GM21737 (cell line): Measurements from ENCODE around the gene DYNLL2.
"Not testable (repeated sequence)": the region's sequence is repeated elsewhere in the genome, so short reads cannot be mapped to it uniquely, and the experiment has no call there.

ENCODE experiments used
- ATAC-seq: cut with Tn5 transposase; IDR thresholded peaks from one replicate; pipeline ENCODE4 v1.9.1; 2021; ENCODE audit warnings: mild to moderate bottlenecking, moderate library complexity; ENCODE audit not compliant: unreplicated experiment

Gene DYNLL2

DNA sequence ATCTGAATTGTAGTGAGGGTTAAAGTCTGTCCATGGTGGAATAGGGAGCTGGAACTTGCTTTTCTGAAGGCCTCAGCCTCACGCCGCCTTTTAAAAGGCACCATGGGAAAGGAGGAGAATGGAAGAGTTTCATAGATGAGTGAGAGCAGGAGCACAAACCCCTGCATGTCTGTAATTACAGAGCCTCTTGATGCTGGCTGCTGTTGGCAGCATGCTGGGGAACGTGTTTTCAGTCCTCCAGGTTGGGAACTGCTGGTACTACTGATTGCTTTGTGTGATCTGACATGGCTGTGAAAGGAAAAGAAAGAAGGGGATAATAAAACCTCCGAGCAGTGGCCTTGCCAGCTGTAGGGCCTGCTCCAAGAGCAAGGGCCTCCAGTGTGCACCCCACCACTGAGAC is 16.8 kb upstream of the DYNLL2 start:
- no peak for ATAC-seq

DNA sequence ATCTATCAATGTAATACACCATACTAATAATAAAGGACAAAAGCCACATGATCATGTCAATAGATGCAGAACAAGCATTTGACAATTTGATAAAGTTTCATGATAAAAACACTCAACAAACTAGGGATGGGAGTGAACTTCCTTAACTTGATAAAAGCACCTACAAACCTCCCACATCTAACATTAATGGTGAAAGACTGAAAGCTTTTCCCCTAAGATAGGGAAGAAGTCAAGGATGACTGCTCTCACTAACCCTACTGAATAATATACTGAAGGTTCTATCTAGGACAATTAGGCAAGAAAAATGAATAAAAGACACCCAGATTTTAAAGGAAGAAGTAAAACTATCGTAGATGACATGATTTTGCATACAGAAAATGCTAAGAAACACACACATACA is 10.4 kb upstream of the DYNLL2 start:
- no peak for ATAC-seq

DNA sequence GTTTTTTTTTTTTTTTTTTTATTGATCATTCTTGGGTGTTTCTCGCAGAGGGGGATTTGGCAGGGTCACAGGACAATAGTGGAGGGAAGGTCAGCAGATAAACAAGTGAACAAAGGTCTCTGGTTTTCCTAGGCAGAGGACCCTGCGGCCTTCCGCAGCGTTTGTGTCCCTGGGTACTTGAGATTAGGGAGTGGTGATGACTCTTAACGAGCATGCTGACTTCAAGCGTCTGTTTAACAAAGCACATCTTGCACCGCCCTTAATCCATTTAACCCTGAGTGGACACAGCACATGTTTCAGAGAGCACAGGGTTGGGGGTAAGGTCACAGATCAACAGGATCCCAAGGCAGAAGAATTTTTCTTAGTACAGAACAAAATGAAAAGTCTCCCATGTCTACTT is 10.0 kb upstream of the DYNLL2 start:
- ATAC-seq = not testable (repeated sequence)

DNA sequence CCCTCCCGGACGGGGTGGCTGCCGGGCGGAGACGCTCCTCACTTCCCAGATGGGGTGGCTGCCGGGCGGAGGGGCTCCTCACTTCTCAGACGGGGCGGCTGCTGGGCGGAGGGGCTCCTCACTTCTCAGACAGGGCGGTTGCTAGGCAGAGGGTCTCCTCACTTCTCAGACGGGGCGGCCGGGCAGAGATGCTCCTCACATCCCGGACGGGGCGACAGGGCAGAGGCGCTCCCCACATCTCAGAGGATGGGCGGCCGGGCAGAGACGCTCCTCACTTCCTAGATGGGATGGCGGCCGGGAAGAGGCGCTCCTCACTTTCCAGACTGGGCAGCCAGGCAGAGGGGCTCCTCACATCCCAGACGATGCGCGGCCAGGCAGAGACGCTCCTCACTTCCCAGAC is 8.8 kb upstream of the DYNLL2 start:
- not testable (repeated sequence) for ATAC-seq

DNA sequence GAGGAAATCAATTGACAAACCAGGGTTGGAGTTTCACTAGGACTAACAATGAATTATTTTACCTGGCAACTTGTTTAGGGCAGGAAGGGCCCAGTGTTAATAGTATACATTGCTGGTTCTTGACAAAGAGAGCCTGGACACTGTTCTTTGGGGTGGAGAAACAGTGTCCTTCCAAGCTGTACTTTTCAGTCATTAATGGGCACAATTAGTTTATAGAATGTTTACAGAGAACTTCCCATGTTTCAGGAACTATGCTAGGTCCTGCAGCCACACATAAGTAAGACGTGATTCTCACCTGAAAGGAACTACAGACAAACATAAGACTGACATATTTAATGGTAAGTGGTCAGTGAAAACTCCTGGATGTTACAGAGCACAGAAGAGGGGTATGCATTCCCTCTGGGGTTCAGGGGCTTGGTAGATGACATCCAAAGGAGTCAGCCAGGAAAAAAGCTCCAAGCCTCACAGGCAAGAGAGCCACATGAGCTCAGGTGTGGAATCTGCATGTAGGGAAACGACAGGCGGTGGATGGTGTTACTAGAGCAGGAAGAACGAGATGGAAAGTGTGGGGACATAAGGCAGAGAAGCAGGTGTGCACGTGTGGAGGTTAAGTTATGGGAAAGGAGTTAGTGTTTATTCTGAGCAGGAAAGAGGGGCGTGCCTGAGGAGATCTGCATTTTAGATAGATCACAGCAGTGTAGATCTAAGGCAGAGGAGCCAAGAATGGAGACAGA is 3.8 kb upstream of the DYNLL2 start:
- ATAC-seq = no peak

DNA sequence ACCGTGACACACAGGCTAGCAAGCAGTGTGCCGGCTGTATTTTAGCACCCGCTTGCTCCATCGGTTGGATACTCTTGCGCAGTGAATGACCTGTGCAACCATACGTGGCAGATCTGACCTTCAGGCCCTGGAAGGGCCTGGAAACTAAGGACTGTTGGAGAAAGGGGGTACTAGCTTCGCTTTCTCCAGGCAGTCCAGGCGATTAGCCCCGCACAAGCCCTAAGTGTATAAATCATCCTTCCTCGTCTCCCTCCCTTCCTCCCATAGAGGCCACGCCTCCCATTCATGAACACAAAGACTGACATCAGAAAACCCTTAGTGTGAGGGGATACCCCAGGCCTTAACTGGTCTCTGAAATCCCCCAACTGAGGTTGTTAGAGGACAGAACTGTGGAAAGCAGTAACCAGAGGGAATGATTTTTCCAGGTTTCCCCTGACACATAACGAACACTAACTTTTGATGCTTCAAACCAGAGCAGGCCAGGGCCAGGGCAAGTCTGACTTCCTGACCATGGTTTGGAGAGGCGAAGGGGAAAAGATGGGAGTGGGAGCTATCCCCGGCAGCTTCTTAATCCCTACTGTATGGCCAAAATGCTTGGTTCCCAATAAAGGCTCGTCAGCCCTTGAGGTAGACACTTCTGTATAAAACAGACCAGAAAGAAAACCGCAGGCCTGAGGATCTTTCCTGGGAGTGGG is 1.4 kb upstream of the DYNLL2 start:
- ATAC-seq = no peak

DNA sequence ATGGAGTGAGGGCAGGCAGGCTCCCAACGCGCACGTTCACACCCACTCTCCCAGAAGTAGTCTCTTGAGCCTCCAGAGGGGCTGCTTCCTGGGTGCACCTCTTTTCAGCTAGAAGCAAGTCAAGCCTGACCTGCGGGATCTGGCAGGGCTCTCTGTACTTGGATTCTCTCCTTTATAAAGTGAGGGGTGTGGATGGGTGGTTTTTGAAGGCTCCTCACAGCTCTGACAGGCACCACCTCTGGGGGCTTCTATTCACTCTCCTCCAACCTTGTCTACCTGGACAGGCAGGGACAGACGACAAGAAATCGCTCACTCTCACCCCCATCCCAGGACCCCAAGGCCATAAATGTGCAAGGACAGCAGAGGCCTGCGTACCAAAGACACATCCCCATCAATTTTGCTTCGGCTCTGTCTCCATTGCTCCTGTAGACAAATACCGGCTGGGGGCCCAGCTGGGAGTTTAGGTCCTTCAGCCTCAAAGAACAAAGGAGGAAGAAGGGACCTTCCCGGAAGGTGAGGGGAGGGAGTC is 814 bp upstream of the DYNLL2 start:
- no peak for ATAC-seq

DNA sequence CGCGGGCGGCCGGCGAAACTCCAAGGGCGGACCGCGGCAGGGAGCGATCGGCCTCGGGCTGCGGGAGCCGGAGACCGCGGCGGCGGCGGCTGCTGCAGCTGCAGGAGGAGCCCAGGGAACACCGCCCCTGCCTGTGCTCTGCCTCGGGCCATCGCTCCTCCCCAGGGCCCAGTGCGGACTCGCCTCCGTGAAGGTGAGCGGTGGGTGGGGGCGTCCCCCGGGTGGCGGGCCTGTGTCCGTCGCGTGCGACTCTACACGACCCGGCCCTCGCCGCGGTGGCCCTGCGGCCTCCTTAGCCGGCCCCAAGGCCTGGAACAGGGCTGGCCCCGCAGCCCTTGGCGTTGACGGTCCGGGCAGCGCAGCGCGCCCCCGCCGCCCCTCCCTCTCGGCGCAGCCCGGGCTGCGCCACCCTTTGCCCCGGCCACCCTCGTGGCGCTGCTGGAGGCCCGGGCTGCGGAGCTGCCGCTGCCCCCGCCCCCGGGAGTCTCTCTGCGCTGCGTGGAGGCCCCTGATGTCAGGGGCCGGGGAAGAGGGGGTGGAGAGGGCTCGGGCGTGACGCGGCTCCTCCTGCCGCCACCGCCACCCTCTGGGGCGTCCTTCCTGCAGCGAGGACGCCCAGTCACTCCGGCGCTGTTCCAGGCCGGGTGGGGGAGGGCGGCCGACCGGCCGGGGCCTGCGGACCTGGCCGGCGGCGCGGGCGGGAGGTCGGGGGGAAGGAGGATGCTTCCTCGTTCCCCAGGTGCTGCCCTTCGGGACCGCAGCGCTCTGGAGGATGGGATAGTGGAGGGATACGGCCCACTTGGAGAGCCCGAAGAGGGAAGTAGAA is 485 bp downstream of the DYNLL2 start:
- peak; percentile 54 for ATAC-seq

DNA sequence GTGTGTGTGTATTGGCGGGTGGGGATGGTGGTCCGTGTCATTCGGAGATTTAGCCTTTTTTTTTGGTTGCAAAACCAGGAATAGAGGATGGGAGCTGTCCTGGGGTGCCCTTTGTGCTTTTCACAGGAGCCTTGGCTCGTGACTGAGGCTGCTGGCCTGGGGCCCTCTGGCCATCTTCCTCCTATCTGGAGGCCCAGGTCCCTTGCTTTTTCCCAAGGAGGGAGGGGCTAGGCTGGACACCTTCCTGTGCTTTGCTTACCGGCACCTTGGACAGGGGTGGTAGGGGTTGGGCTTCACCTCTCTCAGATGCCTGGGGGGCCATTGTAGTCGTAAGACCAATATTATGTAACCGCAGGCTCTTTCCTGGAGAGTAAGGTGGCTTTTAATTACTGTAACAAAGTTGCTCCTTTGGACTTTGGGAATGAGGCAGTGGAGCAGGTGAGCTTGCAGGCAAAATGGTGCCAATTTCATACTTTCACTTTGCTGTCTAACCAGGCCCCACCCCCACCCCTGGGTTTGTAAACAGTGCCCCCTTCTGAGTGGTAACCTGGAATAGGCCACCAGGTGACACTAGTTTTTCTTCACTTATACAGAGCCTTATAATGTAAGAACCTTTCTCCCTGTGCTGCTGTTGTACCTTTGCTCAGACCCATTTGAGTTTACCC is 1.2 kb downstream of the DYNLL2 start:
- no peak for ATAC-seq

DNA sequence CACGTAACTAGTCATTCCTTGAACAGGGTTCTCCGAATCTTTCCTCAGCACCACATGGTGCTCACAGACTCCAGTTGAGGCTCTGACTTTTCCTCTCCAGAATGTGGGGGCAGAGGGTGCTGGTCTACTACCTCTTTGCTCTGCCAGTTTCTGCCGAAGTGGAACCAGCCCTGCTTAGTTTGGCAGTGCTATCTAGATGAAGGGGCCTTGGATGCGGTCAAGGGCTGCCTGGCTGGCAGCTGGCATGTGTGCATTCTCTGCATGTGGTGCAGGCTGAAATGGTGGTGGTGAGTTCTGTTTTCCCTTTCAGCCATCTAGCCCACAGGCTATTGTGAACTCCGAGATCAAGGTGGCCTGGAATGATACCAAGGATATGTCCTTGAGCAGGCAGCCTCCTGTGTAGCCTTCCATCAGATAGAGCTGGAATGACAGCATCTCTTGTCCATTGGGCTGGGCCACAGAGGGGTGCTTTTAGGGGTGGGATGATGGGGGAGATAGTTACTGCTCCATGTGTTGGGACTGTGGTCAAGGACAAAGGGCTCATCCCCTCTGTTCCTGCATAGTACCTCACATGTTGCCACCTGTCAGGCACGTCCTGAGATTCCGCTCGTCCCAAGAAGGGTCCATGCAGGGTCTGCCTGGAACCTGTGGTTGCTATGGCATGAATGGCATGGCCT is 2.0 kb downstream of the DYNLL2 start:
- ATAC-seq = no peak

DNA sequence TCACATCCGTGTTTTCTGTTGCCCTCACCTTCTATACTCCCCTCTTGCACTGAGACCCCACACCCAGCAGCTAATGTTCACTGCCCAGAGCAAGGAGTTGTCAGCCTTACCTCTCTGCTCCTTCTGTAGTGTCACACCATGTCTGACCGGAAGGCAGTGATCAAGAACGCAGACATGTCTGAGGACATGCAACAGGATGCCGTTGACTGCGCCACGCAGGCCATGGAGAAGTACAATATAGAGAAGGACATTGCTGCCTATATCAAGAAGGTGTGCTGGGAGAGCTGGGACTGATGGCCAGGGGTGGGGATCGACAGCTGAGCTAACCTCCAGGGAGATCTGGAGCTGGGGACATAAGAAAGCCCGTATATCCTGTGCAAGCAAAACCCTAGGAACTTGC is 3.7 kb downstream of the DYNLL2 start:
- no peak for ATAC-seq

DNA sequence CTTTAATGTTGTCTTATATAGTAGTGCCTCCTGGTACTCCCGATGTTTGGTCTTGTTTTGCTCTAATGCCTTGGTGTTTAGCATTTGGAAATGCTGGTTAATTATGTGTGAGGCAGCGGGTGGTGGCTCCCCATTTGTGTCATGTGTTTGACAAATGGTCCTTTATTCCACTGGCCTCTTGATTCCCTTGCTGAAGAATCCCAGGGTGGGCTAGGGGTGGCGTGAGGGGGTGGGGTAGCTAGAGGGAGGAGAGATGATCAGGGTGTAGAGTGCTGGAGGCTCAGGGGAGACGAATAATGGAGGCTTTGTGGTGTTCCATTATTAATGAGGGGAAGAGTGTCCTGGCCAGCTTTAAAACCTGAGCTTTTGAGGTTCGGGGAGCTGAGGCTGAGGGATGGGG is 5.4 kb downstream of the DYNLL2 start:
- no peak for ATAC-seq

DNA sequence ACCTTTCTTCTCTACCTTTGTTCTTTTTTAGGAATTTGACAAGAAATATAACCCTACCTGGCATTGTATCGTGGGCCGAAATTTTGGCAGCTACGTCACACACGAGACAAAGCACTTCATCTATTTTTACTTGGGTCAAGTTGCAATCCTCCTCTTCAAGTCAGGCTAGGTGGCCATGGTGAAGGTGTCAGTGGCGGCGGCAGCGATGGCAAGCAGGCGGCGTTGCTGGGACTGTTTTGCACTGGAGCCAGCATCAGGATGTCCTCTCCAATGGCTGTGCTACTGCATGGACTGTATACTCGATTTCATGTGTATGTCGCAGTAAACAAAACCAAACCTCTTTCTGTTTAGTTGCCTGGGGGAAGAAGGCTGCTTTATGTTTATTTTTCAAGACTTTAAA is 5.9 kb downstream of the DYNLL2 start:
- ATAC-seq = no peak

DNA sequence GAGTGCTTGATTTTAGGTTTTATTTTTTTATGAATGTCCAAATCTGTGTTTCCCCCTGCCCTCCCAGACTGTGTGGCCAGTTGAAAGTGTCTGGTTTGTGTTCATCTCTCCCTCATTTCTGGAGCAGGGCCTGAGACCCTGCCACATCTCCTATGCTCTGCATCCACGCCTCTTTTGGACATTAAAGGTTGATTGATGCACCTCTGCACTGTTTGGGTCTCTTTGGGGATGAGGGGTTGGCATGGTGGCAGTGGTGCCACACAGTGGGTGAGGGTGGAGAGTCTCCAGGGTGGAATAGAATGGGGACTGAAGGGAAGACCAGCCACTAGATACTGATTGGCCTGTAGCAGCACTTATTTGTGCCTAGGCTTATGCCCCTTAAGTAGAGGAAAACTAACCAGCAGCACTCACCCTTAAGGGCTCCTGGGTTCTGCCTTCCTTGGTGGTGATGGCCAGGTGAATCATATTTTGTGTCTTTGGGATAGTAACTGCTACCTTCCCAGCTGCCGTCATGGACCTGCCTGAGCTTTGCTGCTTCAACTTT is 7.9 kb downstream of the DYNLL2 start:
- ATAC-seq = no peak

DNA sequence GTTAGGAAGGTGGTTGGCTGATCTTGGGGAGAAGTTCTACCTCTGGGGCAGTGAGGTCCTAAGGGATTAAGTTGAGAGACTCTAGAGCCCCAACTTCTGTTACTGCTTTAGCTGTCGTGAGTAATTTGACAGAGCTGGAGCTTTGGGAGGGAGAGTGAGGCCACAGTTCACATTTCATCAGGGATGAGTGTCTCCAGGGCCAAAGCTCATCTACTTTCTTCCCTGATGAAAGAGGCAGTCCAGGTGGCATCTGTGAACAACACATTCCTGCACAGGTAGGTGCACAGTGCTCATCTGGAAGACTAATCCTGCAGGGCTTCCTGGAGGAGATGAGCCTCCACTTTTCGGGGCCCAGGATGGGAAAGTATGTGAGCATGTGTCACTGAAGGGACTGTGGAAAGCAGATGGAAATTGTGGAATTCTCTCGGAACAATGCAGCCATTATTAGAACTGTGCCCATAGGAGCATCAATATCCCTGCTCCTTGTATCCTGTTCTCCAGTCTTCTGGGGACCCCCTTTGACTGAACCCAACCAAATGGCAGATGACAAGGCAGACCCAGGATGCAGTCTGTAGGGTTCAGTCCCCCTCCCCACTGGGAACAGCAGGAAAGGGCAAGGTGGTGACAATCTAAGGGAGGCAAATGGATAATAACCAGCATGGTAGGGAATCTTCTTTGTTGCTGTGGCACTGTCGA is 9.0 kb downstream of the DYNLL2 start:
- ATAC-seq = no peak

DNA sequence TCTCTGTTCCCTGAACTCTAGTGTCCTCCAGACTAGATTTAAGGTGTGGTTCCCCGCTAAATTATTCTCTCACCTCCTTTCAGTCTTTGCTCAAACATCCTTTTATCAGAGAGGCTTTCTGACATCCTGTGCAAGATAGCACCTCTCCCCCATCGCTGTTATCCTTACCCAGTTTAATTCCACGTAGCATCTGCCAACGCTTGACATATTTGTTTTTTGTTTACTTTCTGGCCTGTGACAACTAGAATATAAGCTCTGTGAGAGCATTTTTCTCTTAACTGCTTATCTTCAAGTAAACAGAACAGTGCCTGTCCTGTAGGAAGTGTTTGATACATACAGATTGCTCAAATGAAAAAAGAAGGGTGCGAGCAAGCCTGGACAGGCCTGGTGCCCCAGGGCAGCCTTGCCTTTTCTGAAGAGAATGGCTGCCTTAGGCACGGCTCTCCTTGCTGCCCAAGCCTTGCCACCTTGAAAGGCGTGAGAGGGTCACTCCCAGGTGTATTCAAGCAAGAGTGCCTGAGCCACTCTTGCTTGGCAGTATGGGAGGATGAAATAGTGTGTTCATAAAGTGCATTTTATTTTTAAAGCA is 9.7 kb downstream of the DYNLL2 start:
- ATAC-seq = no peak

DNA sequence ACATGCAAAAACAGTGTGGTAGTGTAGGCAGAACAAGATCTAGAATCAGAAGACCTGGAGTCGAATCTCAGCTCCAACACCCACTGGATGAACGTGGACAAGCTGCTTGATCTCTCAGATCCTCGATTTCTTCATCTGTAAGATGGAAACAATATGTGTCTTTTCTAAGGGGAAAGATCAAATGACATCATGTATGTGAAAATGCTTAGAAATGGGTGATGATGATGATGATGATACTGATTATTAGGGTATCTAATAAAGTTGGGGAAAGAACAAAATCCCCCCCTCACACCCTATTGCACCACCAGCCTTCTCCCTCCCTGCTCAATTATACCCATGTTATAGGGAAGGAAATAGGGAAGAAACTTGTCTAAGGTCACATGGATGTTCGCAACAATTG is 10.9 kb downstream of the DYNLL2 start:
- no peak for ATAC-seq

DNA sequence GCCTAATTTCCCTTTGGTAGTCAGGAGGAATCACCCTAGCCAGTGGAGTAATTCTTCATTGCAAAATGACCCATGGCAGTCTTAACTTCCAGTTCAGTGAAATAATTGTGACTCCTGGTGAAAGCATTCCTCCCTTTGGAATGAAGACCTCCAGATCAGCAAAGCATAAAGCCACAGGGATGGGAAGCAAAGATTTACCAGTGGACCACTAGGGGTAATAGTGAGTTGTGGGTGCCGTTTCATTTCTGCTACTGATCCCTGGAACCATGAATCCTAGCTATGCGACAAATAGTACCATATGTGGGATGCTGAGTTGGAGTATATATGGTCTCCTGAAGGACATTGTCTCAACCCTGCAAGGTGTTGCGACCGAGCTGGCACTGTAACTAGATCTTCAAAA is 13.7 kb downstream of the DYNLL2 start:
- no peak for ATAC-seq

DNA sequence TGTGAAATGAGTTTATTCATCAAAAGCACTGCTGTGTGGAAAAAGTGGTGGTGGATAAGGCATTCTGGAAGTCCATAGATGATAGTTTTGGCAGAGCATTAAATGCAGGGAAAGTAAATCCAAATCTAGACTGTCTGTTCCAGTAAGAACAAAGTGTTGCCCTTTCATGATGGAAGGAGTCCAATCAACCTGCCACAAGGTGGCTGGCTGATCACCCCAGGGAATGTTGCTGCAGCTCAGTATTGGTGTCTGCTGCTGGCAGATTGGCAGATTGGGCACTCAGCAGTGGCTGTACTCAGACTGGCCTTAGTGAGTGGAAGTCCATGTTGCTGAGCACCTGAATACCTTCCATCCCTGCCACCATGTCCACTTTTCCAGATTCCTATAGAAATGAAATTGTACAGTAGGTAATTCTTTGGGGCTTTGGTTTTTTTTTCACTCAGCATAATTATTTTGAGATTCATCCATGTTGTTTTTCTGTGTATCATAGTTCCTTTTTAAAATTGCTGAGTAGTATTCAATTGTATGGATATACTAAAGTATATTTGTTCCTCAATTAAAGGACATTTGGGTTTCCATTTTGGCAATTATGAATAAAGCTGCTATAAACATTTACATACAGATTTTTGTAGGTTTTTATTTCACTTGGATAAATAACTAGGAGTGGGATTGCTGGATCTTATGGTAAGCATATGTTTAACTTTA is 14.3 kb downstream of the DYNLL2 start:
- ATAC-seq = no peak
